Measurements from ENCODE around the gene MCF2L2. TPM values are rescaled to one million over a fixed set of nuclear protein-coding genes. Genes with fewer than 3 reads are reported as not detected.

The MCF2L2 gene
- total and polyA plus RNA-seq, 2 of the 13 experiments (the other 11 are each of a cell fraction or from before 2014, with no cell fraction given), result not detected

GRCh38 chr3:183128709-183129108, 299.7 kb downstream of the MCF2L2 start:
- H3K36me3 ChIP-seq (replicated peaks in 1 of 2; ENCODE audit: control insufficient read depth in 1 of 2, insufficient read depth in 2 of 2, low read length in 2 of 2), result no peaks in the 10 kb centered on the region
- no peak overlapping the region for H2AFZ ChIP-seq (ENCODE audit: low read length)
- ATAC-seq (no peak), DNase-seq (ENCODE audit: low spot score) (no peak), FAIRE-seq (no peak)
- no peak overlapping the region for H3K9ac ChIP-seq (ENCODE audit: insufficient read depth, low read depth, low read length)
- BruUV-seq (replicated peaks), result no TSS peak
- 76% methylated on average over 3 of the region's 3 CpGs for WGBS (ENCODE audit: low lambda C conversion rate)
- ChIA-PET CTCF (ENCODE audit: low intra/inter-chr PET ratio, low total read pairs) (no interaction called here), POLR2A (no interaction called here)
- H3K4me3 ChIP-seq (replicated peaks in 1 of 3; ENCODE audit: insufficient read depth in 1 of 3, low read depth in 2 of 3, low read length in 3 of 3), result no peak overlapping the region
- H3K27ac ChIP-seq (ENCODE audit: extremely low read length, insufficient read depth, low read length), result no peak overlapping the region
- H3K9me3 ChIP-seq (ENCODE audit: low read length), result peaks cover 16% of the 10 kb centered on the region
- no peak overlapping the region for H3K4me2 ChIP-seq (ENCODE audit: low read depth, low read length)
- H3K27me3 ChIP-seq (ENCODE audit: control insufficient read depth in 1 of 2, insufficient read depth in 2 of 2, low read length in 2 of 2), result 0 out of 5 replicates have a peak, but pooled peaks cover 0 to 11% of the 10 kb centered on the region in 2 experiments
- H3K4me1 ChIP-seq (ENCODE audit: insufficient read depth, low read length), result no peaks in the 10 kb centered on the region
- H4K20me1 ChIP-seq (ENCODE audit: insufficient read depth, low read length), result no peaks in the 10 kb centered on the region
- intact Hi-C loops (cut with micrococcal nuclease; ENCODE audit: unreplicated experiment) (no loop called here), in situ Hi-C loops (cut with HindIII; ENCODE audit: extremely low pct_ligation_motif_present, low pct_unique_long_range_greater_than_20kb) (no loop called here)
- no peaks in the 10 kb centered on the region for H3K79me2 ChIP-seq (ENCODE audit: insufficient read depth, low read length)
- TF ChIP-seq, protein P1, sequence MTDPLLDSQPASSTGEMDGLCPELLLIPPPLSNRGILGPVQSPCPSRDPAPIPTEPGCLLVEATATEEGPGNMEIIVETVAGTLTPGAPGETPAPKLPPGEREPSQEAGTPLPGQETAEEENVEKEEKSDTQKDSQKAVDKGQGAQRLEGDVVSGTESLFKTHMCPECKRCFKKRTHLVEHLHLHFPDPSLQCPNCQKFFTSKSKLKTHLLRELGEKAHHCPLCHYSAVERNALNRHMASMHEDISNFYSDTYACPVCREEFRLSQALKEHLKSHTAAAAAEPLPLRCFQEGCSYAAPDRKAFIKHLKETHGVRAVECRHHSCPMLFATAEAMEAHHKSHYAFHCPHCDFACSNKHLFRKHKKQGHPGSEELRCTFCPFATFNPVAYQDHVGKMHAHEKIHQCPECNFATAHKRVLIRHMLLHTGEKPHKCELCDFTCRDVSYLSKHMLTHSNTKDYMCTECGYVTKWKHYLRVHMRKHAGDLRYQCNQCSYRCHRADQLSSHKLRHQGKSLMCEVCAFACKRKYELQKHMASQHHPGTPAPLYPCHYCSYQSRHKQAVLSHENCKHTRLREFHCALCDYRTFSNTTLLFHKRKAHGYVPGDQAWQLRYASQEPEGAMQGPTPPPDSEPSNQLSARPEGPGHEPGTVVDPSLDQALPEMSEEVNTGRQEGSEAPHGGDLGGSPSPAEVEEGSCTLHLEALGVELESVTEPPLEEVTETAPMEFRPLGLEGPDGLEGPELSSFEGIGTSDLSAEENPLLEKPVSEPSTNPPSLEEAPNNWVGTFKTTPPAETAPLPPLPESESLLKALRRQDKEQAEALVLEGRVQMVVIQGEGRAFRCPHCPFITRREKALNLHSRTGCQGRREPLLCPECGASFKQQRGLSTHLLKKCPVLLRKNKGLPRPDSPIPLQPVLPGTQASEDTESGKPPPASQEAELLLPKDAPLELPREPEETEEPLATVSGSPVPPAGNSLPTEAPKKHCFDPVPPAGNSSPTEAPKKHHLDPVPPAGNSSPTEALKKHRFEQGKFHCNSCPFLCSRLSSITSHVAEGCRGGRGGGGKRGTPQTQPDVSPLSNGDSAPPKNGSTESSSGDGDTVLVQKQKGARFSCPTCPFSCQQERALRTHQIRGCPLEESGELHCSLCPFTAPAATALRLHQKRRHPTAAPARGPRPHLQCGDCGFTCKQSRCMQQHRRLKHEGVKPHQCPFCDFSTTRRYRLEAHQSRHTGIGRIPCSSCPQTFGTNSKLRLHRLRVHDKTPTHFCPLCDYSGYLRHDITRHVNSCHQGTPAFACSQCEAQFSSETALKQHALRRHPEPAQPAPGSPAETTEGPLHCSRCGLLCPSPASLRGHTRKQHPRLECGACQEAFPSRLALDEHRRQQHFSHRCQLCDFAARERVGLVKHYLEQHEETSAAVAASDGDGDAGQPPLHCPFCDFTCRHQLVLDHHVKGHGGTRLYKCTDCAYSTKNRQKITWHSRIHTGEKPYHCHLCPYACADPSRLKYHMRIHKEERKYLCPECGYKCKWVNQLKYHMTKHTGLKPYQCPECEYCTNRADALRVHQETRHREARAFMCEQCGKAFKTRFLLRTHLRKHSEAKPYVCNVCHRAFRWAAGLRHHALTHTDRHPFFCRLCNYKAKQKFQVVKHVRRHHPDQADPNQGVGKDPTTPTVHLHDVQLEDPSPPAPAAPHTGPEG (CRISPR knock-in tag; IDR thresholded peaks at IDR 0.05), result no peak
- no peak for TF ChIP-seq KDM5A (IDR thresholded peaks at IDR 0.05; ENCODE audit: borderline replicate concordance, low read length)
- no peak for TF ChIP-seq ZNF790 (CRISPR knock-in tag; IDR thresholded peaks at IDR 0.05; ENCODE audit: borderline replicate concordance)
- TF ChIP-seq KMT2B (CRISPR knock-in tag; IDR thresholded peaks at IDR 0.05), result no peak
- no peak for TF ChIP-seq ZNF512B (CRISPR knock-in tag; IDR thresholded peaks at IDR 0.05; ENCODE audit: borderline replicate concordance)
- TF ChIP-seq, protein P2, sequence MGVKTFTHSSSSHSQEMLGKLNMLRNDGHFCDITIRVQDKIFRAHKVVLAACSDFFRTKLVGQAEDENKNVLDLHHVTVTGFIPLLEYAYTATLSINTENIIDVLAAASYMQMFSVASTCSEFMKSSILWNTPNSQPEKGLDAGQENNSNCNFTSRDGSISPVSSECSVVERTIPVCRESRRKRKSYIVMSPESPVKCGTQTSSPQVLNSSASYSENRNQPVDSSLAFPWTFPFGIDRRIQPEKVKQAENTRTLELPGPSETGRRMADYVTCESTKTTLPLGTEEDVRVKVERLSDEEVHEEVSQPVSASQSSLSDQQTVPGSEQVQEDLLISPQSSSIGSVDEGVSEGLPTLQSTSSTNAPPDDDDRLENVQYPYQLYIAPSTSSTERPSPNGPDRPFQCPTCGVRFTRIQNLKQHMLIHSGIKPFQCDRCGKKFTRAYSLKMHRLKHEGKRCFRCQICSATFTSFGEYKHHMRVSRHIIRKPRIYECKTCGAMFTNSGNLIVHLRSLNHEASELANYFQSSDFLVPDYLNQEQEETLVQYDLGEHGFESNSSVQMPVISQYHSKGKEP (CRISPR knock-in tag; IDR thresholded peaks at IDR 0.05), result no peak
- TF ChIP-seq U2AF2 (IDR thresholded peaks at IDR 0.05; ENCODE audit: low read depth, low read length), result no peak
- TF ChIP-seq, protein P3, sequence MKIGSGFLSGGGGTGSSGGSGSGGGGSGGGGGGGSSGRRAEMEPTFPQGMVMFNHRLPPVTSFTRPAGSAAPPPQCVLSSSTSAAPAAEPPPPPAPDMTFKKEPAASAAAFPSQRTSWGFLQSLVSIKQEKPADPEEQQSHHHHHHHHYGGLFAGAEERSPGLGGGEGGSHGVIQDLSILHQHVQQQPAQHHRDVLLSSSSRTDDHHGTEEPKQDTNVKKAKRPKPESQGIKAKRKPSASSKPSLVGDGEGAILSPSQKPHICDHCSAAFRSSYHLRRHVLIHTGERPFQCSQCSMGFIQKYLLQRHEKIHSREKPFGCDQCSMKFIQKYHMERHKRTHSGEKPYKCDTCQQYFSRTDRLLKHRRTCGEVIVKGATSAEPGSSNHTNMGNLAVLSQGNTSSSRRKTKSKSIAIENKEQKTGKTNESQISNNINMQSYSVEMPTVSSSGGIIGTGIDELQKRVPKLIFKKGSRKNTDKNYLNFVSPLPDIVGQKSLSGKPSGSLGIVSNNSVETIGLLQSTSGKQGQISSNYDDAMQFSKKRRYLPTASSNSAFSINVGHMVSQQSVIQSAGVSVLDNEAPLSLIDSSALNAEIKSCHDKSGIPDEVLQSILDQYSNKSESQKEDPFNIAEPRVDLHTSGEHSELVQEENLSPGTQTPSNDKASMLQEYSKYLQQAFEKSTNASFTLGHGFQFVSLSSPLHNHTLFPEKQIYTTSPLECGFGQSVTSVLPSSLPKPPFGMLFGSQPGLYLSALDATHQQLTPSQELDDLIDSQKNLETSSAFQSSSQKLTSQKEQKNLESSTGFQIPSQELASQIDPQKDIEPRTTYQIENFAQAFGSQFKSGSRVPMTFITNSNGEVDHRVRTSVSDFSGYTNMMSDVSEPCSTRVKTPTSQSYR (CRISPR knock-in tag; IDR thresholded peaks at IDR 0.05; ENCODE audit: borderline replicate concordance), result no peak
- no peak for TF ChIP-seq ZNF234 (CRISPR knock-in tag; conservative IDR thresholded peaks at IDR 0.05)
- no peak for TF ChIP-seq ZBTB3 (CRISPR knock-in tag; IDR thresholded peaks at IDR 0.05; ENCODE audit: borderline replicate concordance, low read depth)

Measured in HepG2 (cell line).